ENCODE data around the gene LRRC31. TPM values are rescaled to one million over a fixed set of nuclear protein-coding genes. Genes with fewer than 3 reads are reported as not detected.

LRRC31 gene
- total RNA-seq, 1 experiment from 2014 or later, result not detected

GRCh38 chr3:169895072-169895471 is 25.3 kb upstream of the LRRC31 start:
- Histone ChIP-seq H3K4me1 (ENCODE audit: insufficient read depth, low read length, poor library complexity, severe bottlenecking) (no peaks in the 10 kb centered on the region), H3K27ac (ENCODE audit: low read depth, low read length, poor library complexity, severe bottlenecking) (no peak overlapping the region), H3K36me3 (ENCODE audit: insufficient read depth, low read length, poor library complexity, severe bottlenecking) (no peaks in the 10 kb centered on the region), H3K27me3 (replicated peaks; ENCODE audit: insufficient read depth, low read depth, low read length, poor library complexity) (no peaks in the 10 kb centered on the region), H3K4me3 (ENCODE audit: low read depth, low read length, poor library complexity, severe bottlenecking) (no peak overlapping the region), H3K9me3 (ENCODE audit: low read depth, low read length, poor library complexity, severe bottlenecking) (no peaks in the 10 kb centered on the region)
- TF ChIP-seq, protein P1, sequence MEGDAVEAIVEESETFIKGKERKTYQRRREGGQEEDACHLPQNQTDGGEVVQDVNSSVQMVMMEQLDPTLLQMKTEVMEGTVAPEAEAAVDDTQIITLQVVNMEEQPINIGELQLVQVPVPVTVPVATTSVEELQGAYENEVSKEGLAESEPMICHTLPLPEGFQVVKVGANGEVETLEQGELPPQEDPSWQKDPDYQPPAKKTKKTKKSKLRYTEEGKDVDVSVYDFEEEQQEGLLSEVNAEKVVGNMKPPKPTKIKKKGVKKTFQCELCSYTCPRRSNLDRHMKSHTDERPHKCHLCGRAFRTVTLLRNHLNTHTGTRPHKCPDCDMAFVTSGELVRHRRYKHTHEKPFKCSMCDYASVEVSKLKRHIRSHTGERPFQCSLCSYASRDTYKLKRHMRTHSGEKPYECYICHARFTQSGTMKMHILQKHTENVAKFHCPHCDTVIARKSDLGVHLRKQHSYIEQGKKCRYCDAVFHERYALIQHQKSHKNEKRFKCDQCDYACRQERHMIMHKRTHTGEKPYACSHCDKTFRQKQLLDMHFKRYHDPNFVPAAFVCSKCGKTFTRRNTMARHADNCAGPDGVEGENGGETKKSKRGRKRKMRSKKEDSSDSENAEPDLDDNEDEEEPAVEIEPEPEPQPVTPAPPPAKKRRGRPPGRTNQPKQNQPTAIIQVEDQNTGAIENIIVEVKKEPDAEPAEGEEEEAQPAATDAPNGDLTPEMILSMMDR (conservative IDR thresholded peaks at IDR 0.05; ENCODE audit: low read depth, low read length), result no peak
- TF ChIP-seq EZH2 (IDR thresholded peaks at IDR 0.05; ENCODE audit: borderline replicate concordance, low read depth, low read length, poor library complexity, severe bottlenecking), result no peak
- ChIA-PET CTCF (no interaction called here), POLR2A (ENCODE audit: low non-redundant PET) (no interaction called here)
- no TSS peak for BruUV-seq (replicated peaks)
- no peak for DNase-seq (ENCODE audit: low spot score)
- intact Hi-C loops (cut with micrococcal nuclease; ENCODE audit: unreplicated experiment), result no loop called here

GRCh38 chr3:169894110-169894509 is 24.4 kb upstream of the LRRC31 start:
- intact Hi-C loops (cut with micrococcal nuclease; ENCODE audit: unreplicated experiment), result no loop called here
- BruUV-seq (replicated peaks), result no TSS peak
- CTCF ChIA-PET, result no interaction called here

DNA sequence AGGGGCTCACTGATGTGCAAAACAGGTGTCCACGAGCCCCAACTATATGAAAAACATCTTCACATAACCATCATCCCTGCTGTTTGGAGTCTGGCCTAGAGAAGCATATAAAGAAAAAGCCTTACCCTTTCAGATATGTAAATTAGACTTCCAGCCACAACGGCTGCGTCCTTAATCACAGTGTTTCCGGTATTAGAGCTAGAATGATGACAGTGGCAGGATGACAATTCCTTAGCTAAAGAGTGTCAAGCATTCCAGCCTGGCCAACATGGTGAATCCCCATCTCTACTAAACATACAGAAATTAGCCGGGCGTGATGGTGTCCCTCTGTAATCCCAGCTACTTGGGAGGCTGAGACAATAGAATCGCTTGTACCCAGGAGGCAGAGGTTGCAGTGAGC is 22.2 kb upstream of the LRRC31 start:
- TF ChIP-seq, protein P1 (conservative IDR thresholded peaks at IDR 0.05; ENCODE audit: low read depth, low read length), result no peak
- no peak for TF ChIP-seq EZH2 (IDR thresholded peaks at IDR 0.05; ENCODE audit: borderline replicate concordance, low read depth, low read length, poor library complexity, severe bottlenecking)
- peak; percentile 82 for DNase-seq (ENCODE audit: low spot score)
- H3K36me3 ChIP-seq (ENCODE audit: insufficient read depth, low read length, poor library complexity, severe bottlenecking), result no peaks in the 10 kb centered on the region
- H3K4me1 ChIP-seq (ENCODE audit: insufficient read depth, low read length, poor library complexity, severe bottlenecking), result no peaks in the 10 kb centered on the region
- H3K4me3 ChIP-seq (ENCODE audit: low read depth, low read length, poor library complexity, severe bottlenecking), result no peak overlapping the region
- CTCF ChIA-PET, result no interaction called here
- H3K9me3 ChIP-seq (ENCODE audit: low read depth, low read length, poor library complexity, severe bottlenecking), result no peaks in the 10 kb centered on the region
- intact Hi-C loops (cut with micrococcal nuclease; ENCODE audit: unreplicated experiment), result no loop called here
- H3K27me3 ChIP-seq (replicated peaks; ENCODE audit: insufficient read depth, low read depth, low read length, poor library complexity), result no peaks in the 10 kb centered on the region
- POLR2A ChIA-PET (ENCODE audit: low non-redundant PET), result interaction anchor here (0.6 to 0.7 kb wide), 2 partner anchors 9 to 88 kb away, joined by 3 read pairs; no protein-coding TSS in a partner anchor
- H3K27ac ChIP-seq (ENCODE audit: low read depth, low read length, poor library complexity, severe bottlenecking), result no peak overlapping the region
- BruUV-seq (replicated peaks), result no TSS peak

More at GRCh38 chr3:169894110-169894509, 24.4 kb upstream of the LRRC31 start:
- Histone ChIP-seq H3K4me1 (ENCODE audit: insufficient read depth, low read length, poor library complexity, severe bottlenecking) (no peaks in the 10 kb centered on the region), H3K36me3 (ENCODE audit: insufficient read depth, low read length, poor library complexity, severe bottlenecking) (no peaks in the 10 kb centered on the region), H3K27me3 (replicated peaks; ENCODE audit: insufficient read depth, low read depth, low read length, poor library complexity) (no peaks in the 10 kb centered on the region), H3K9me3 (ENCODE audit: low read depth, low read length, poor library complexity, severe bottlenecking) (no peaks in the 10 kb centered on the region), H3K4me3 (ENCODE audit: low read depth, low read length, poor library complexity, severe bottlenecking) (no peak overlapping the region), H3K27ac (ENCODE audit: low read depth, low read length, poor library complexity, severe bottlenecking) (no peak overlapping the region)
- TF ChIP-seq EZH2 (IDR thresholded peaks at IDR 0.05; ENCODE audit: borderline replicate concordance, low read depth, low read length, poor library complexity, severe bottlenecking), result no peak
- TF ChIP-seq, protein P1 (conservative IDR thresholded peaks at IDR 0.05; ENCODE audit: low read depth, low read length), result no peak
- no peak for DNase-seq (ENCODE audit: low spot score)
- POLR2A ChIA-PET (ENCODE audit: low non-redundant PET), result no interaction called here

Data from A673 (cell line).